A549 (cell line): ENCODE results near the gene SNX17. TPM values are rescaled to one million over a fixed set of nuclear protein-coding genes. Genes with fewer than 3 reads are reported as not detected.

ENCODE experiments used
- ATAC-seq, 2 experiments: fragments of 200-7000 bp in 1 of 2; fragments of >200 bp in 1 of 2; cut with Nextera tagmentation in 1 of 2; cut with Tn5 transposase in 1 of 2; 3 replicates each; pipeline versions ENCODE4 v1.8.0 to v1.9.1; 2018 to 2020; ENCODE audit warnings: mild to moderate bottlenecking in 1 of 2, moderate library complexity in 1 of 2
- CTCF ChIA-PET: fragments of 300-600 bp; sonication (Branson Sonifier 250); formaldehyde crosslinking; extraction: SDS; loops from one replicate; lab custom pipeline; 2021; ENCODE audit warnings: antibody characterized with exemption, inconsistent platforms; lab: Yijun Ruan, JAX
- POLR2A ChIA-PET: fragments of 350-600 bp; formaldehyde crosslinking; extraction: SDS; loops from one replicate; lab custom pipeline; 2021; ENCODE audit warnings: antibody characterized with exemption, inconsistent platforms; lab: Yijun Ruan, JAX
- DNase-seq, 2 experiments: peaks; one replicate each; pipeline versions ENCODE4 v3.0.0 to v3.0.0-alpha.2; 2011 to 2016; ENCODE audit warnings: low read depth in 1 of 2, low spot score in 1 of 2
- FAIRE-seq: peaks from 2 replicates; lab custom pipeline; 2011; peaks lifted over from hg19 to GRCh38; lab: Jason Lieb, UNC
- H3K27ac ChIP-seq, 2 experiments: fragments of >200 bp; sonication (Bioruptor Twin); formaldehyde crosslinking; 3 replicates each; pipeline ENCODE4 v1.5.1; 2016 to 2017
- H3K4me1 ChIP-seq: fragments of >200 bp; sonication (Bioruptor Twin); formaldehyde crosslinking; 3 replicates; pipeline ENCODE4 v1.6.1; 2016
- H3K4me2 ChIP-seq: fragments of >200 bp; sonication (Bioruptor Twin); formaldehyde crosslinking; 3 replicates; pipeline ENCODE4 v1.6.1; 2016
- H3K4me3 ChIP-seq: fragments of >200 bp; sonication (Bioruptor Twin); formaldehyde crosslinking; 3 replicates; pipeline ENCODE4 v1.5.1; 2016
- H3K9me3 ChIP-seq: fragments of >200 bp; sonication (Bioruptor Twin); formaldehyde crosslinking; 3 replicates; pipeline ENCODE4 v1.6.1; 2016
- CHD4 ChIP-seq: fragments of 200-600 bp; sonication (generic); IDR thresholded peaks from 2 replicates; pipeline ENCODE4 v1.6.1; 2016; ENCODE audit warnings: antibody characterized with exemption, mild to moderate bottlenecking, borderline replicate concordance
- EHF ChIP-seq: fragments of 250-450 bp; sonication (Bioruptor Pico); IDR thresholded peaks from 2 replicates; pipeline ENCODE4 v1.5.0; 2020; ENCODE audit warnings: mild to moderate bottlenecking
- EHMT2 ChIP-seq: fragments of 200-600 bp; sonication (generic); IDR thresholded peaks from 2 replicates; pipeline ENCODE4 v1.6.1; 2016; ENCODE audit warnings: antibody characterized with exemption, low read depth, mild to moderate bottlenecking, moderate library complexity
- EP300 ChIP-seq, 2 experiments: fragments of >200 bp; sonication (Bioruptor Twin); formaldehyde crosslinking; IDR thresholded peaks; 2 replicates in 1 of 2; 3 replicates in 1 of 2; pipeline ENCODE4 v1.6.1; 2016 to 2017
- FOSL2 ChIP-seq, 2 experiments: fragments of 450-650 bp in 1 of 2; fragments of >200 bp in 1 of 2; sonication (Bioruptor Twin) in 1 of 2; formaldehyde crosslinking; IDR thresholded peaks; 2 replicates each; pipeline versions ENCODE4 v1.5.0 to v1.6.1; 2016 to 2020; ENCODE audit warnings: mild to moderate bottlenecking in 1 of 2, moderate library complexity in 1 of 2
- HOXA7 ChIP-seq: fragments of 250-450 bp; sonication (Bioruptor Pico); IDR thresholded peaks from 2 replicates; pipeline ENCODE4 v1.5.0; 2020; ENCODE audit warnings: mild to moderate bottlenecking, moderate library complexity
- HOXB5 ChIP-seq: fragments of 250-450 bp; sonication (Bioruptor Pico); IDR thresholded peaks from 2 replicates; pipeline ENCODE4 v1.5.0; 2020; ENCODE audit warnings: mild to moderate bottlenecking, moderate library complexity
- JUNB ChIP-seq: fragments of >200 bp; sonication (Bioruptor Twin); formaldehyde crosslinking; IDR thresholded peaks from 2 replicates; pipeline ENCODE4 v1.6.1; 2016
- KDM1A ChIP-seq: fragments of 200-600 bp; sonication (generic); IDR thresholded peaks from 2 replicates; pipeline ENCODE4 v1.6.1; 2016; ENCODE audit warnings: low read depth, mild to moderate bottlenecking
- NFE2L2 ChIP-seq: fragments of 150-350 bp; conservative IDR thresholded peaks from 2 replicates; pipeline ENCODE4 v1.6.1; 2014; ENCODE audit warnings: low read length
- NPAS2 ChIP-seq: fragments of 250-450 bp; sonication (Bioruptor Pico); IDR thresholded peaks from 2 replicates; pipeline ENCODE4 v1.8.0; 2022; ENCODE audit warnings: mild to moderate bottlenecking, moderate library complexity, borderline replicate concordance
- NR3C1 ChIP-seq: fragments of >200 bp; sonication (Bioruptor Twin); formaldehyde crosslinking; IDR thresholded peaks from 3 replicates; pipeline ENCODE4 v1.6.1; 2017
- RAD21 ChIP-seq, 2 experiments: fragments of >200 bp in 1 of 2; sonication (Bioruptor Twin) in 1 of 2; formaldehyde crosslinking in 1 of 2; IDR thresholded peaks in 1 of 2; conservative IDR thresholded peaks in 1 of 2; 2 replicates in 1 of 2; 3 replicates in 1 of 2; pipeline ENCODE4 v1.6.1; 2012 to 2018; ENCODE audit warnings: inconsistent platforms in 1 of 2
- RFX5 ChIP-seq: fragments of 450-650 bp; IDR thresholded peaks from 2 replicates; pipeline ENCODE4 v1.7.1; 2014; ENCODE audit warnings: antibody characterized with exemption, mild to moderate bottlenecking, moderate library complexity
- ZC3H11A ChIP-seq: fragments of 450-650 bp; IDR thresholded peaks from 2 replicates; pipeline ENCODE4 v1.6.1; 2014; ENCODE audit warnings: antibody characterized with exemption, mild to moderate bottlenecking
- ZSCAN20 ChIP-seq: fragments of 250-450 bp; sonication (Bioruptor Pico); IDR thresholded peaks from 2 replicates; pipeline ENCODE4 v1.8.0; 2022; ENCODE audit warnings: mild to moderate bottlenecking, moderate library complexity
- WGBS: methylation state at CpG from one replicate; pipeline ENCODE4 v1.1.6; 2017; ENCODE audit errors: missing lambda C conversion rate; 5-methylcytosine and 5-hydroxymethylcytosine counted together
- polyA plus RNA-seq, 4 experiments: library from polyadenylated mRNA; depleted of rRNA in 3 of 4; stranded (reverse); fragments of >200 nt; fragmentation: RNase III in 1 of 4; extraction: RNeasy Plus Mini Kit Qiagen cat#74134 plus additional on column Dnase treatment in 1 of 4; gene quantifications; 2 replicates in 3 of 4; 3 replicates in 1 of 4; pipeline ENCODE4 v1.2.3, GENCODE V29; 2011 to 2017
- TF ChIP-seq, protein P1 (sequence below): fragments of 450-650 bp; IDR thresholded peaks from 2 replicates; pipeline ENCODE4 v1.6.1; 2014; ENCODE audit warnings: antibody characterized with exemption
- TF ChIP-seq, protein P2 (sequence below): IDR thresholded peaks from 2 replicates; pipeline ENCODE4 v1.6.1; 2012
- TF ChIP-seq, protein P3 (sequence below): fragments of >200 bp; sonication (Bioruptor Twin); formaldehyde crosslinking; IDR thresholded peaks from 3 replicates; pipeline ENCODE4 v1.6.1; 2016
- TF ChIP-seq, protein P4 (sequence below): fragments of >200 bp; sonication (Bioruptor Twin); formaldehyde crosslinking; IDR thresholded peaks from 2 replicates; pipeline ENCODE4 v1.6.1; 2016
- TF ChIP-seq, protein P5 (sequence below): fragments of 200-600 bp; sonication (generic); IDR thresholded peaks from 2 replicates; pipeline ENCODE4 v1.6.1; 2016; ENCODE audit warnings: antibody characterized with exemption, mild to moderate bottlenecking, moderate library complexity

SNX17 gene
- polyA plus RNA-seq, 2 of the 4 experiments (the other 2 are of a cell fraction) = 141 to 154 TPM

DNA sequence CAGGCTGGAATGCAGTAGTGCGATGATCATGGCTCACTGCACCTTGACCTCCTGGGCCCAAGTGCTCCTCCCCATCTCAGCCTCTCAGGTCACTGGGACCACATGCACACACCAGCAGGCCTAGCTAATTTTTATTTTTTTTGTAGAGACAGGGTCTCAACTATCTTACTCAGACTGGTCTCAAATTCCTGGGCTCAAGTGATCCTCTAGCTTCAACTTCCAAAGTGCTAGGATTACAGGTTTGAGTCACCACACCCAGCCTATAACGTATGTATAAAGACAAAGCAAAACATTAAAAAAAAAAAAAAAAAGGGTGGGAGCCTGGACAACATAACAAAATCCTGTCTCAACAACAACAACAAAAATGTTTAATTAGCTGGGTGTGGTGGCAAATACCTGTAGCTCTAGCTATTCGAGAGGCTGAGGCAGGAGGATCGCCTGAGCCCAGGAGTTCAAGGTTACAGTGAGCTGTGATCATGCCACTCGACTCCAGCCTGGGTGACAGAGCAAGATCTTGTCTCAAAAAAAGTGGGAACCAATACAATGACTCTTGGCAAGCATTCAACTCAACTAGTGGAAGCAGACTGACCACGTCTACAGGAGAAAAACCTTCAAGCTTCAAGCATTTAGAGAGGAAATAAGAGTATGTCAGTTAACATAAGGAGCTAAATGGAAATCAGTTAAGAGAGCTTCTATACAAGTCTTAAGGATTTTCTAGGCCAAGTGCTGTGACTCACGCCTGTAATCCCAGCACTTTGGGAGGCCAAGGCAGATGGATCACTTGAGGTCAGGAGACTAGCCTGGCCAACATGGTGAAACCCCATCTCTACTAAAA lies 16.4 kb upstream of the SNX17 start:
- WGBS = 76% methylated on average over 7 of the region's 7 CpGs
- POLR2A ChIA-PET = interaction anchor here (0.9 to 1.4 kb wide), 2 partner anchors 10 to 16 kb away, joined by 4 to 5 read pairs; no protein-coding TSS in a partner anchor
- ATAC-seq = no peak

DNA sequence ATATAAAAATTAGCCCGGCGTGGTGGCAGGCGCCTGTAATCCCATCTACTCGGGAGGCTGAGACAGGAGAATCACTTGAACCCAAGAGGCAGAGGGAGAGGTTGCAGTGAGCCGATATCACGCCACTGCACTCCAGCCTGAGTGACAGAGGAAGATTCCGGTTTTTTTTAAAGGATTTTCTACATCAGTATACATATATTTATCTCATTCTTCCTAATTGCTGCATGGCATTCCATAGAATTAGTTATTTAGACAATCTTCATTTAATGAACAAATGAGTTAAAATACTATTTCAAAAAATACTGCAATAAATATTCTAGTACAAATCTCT lies 15.9 kb upstream of the SNX17 start:
- FAIRE-seq (no peak), ATAC-seq (no peak), DNase-seq (no peak)
- H3K27ac ChIP-seq = no peak overlapping the region
- H3K4me3 ChIP-seq = no peak overlapping the region
- TF ChIP-seq NFE2L2 (no peak), EHMT2 (no peak), EP300 (IDR thresholded peaks at IDR 0.05) (no peak), RFX5 (no peak), ZC3H11A (no peak), NPAS2 (CRISPR knock-in tag) (no peak), KDM1A (no peak), JUNB (no peak), RAD21 (conservative IDR thresholded peaks at IDR 0.05 in 1 of 2, IDR thresholded peaks at IDR 0.05 in 1 of 2) (no peak), CHD4 (no peak), EHF (CRISPR knock-in tag) (no peak), NR3C1 (no peak)
- TF ChIP-seq, protein P1, sequence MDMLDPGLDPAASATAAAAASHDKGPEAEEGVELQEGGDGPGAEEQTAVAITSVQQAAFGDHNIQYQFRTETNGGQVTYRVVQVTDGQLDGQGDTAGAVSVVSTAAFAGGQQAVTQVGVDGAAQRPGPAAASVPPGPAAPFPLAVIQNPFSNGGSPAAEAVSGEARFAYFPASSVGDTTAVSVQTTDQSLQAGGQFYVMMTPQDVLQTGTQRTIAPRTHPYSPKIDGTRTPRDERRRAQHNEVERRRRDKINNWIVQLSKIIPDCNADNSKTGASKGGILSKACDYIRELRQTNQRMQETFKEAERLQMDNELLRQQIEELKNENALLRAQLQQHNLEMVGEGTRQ = no peak
- TF ChIP-seq, protein P2, sequence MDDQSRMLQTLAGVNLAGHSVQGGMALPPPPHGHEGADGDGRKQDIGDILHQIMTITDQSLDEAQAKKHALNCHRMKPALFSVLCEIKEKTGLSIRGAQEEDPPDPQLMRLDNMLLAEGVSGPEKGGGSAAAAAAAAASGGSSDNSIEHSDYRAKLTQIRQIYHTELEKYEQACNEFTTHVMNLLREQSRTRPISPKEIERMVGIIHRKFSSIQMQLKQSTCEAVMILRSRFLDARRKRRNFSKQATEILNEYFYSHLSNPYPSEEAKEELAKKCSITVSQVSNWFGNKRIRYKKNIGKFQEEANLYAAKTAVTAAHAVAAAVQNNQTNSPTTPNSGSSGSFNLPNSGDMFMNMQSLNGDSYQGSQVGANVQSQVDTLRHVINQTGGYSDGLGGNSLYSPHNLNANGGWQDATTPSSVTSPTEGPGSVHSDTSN = no peak
- TF ChIP-seq, protein P3, sequence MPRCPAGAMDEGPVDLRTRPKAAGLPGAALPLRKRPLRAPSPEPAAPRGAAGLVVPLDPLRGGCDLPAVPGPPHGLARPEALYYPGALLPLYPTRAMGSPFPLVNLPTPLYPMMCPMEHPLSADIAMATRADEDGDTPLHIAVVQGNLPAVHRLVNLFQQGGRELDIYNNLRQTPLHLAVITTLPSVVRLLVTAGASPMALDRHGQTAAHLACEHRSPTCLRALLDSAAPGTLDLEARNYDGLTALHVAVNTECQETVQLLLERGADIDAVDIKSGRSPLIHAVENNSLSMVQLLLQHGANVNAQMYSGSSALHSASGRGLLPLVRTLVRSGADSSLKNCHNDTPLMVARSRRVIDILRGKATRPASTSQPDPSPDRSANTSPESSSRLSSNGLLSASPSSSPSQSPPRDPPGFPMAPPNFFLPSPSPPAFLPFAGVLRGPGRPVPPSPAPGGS = no peak
- TF ChIP-seq, protein P4, sequence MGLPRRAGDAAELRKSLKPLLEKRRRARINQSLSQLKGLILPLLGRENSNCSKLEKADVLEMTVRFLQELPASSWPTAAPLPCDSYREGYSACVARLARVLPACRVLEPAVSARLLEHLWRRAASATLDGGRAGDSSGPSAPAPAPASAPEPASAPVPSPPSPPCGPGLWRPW = no peak
- CTCF ChIA-PET = interaction anchor here (1.1 to 3.3 kb wide), 5 partner anchors 10 to 75 kb away, joined by 3 to 16 read pairs (median 5); partner anchors contain the start of gene EIF2B4
- H3K9me3 ChIP-seq = no peaks in the 10 kb centered on the region
- peaks cover 28% of the 10 kb centered on the region for H3K4me1 ChIP-seq
- peak overlapping the region; percentile 77 for H3K4me2 ChIP-seq
- 89% methylated on average over 7 of the region's 7 CpGs for WGBS
- POLR2A ChIA-PET = interaction anchor here (0.9 kb wide), 1 partner anchor 15 kb away, joined by 4 read pairs; no protein-coding TSS in a partner anchor

More for the DNA sequence above, 16.4 kb upstream of the SNX17 start:
- FAIRE-seq (no peak), DNase-seq (no peak)
- Histone ChIP-seq H3K27ac (no peak overlapping the region), H3K9me3 (no peaks in the 10 kb centered on the region), H3K4me1 (peaks cover 28% of the 10 kb centered on the region), H3K4me2 (peak overlapping the region; percentile 77), H3K4me3 (no peak overlapping the region)
- CTCF ChIA-PET = interaction anchor here (1.1 to 3.3 kb wide), 5 partner anchors 10 to 22 kb away, joined by 3 to 16 read pairs (median 5); partner anchors contain the start of gene EIF2B4
- no peak for TF ChIP-seq ZC3H11A
- TF ChIP-seq FOSL2 (IDR thresholded peaks at IDR 0.05) = no peak
- TF ChIP-seq FOSL2 (CRISPR knock-in tag; IDR thresholded peaks at IDR 0.05) = no peak
- TF ChIP-seq ZSCAN20 (CRISPR knock-in tag) = no peak
- TF ChIP-seq, protein P5, sequence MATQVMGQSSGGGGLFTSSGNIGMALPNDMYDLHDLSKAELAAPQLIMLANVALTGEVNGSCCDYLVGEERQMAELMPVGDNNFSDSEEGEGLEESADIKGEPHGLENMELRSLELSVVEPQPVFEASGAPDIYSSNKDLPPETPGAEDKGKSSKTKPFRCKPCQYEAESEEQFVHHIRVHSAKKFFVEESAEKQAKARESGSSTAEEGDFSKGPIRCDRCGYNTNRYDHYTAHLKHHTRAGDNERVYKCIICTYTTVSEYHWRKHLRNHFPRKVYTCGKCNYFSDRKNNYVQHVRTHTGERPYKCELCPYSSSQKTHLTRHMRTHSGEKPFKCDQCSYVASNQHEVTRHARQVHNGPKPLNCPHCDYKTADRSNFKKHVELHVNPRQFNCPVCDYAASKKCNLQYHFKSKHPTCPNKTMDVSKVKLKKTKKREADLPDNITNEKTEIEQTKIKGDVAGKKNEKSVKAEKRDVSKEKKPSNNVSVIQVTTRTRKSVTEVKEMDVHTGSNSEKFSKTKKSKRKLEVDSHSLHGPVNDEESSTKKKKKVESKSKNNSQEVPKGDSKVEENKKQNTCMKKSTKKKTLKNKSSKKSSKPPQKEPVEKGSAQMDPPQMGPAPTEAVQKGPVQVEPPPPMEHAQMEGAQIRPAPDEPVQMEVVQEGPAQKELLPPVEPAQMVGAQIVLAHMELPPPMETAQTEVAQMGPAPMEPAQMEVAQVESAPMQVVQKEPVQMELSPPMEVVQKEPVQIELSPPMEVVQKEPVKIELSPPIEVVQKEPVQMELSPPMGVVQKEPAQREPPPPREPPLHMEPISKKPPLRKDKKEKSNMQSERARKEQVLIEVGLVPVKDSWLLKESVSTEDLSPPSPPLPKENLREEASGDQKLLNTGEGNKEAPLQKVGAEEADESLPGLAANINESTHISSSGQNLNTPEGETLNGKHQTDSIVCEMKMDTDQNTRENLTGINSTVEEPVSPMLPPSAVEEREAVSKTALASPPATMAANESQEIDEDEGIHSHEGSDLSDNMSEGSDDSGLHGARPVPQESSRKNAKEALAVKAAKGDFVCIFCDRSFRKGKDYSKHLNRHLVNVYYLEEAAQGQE = no peak
- TF ChIP-seq HOXB5 (CRISPR knock-in tag) = no peak
- TF ChIP-seq HOXA7 (CRISPR knock-in tag) = no peak
